HG03432 (cell line): ENCODE data around the gene CTSW.
A peak's percentile ranks its signal among the peaks of the same experiment; 100 is the strongest.

Experiments
- ATAC-seq: cut with Tn5 transposase; IDR thresholded peaks from one replicate; pipeline ENCODE4 v1.9.1; 2021; ENCODE audit warnings: mild to moderate bottlenecking, moderate library complexity; ENCODE audit not compliant: unreplicated experiment

The CTSW gene

GRCh38 chr11:65855927-65856363 lies 23.7 kb upstream of the CTSW start:
- no peak for ATAC-seq

- peak; percentile 33 for ATAC-seq
These were observed 22.7 kb upstream of the CTSW start for GRCh38 chr11:65856689-65857499.

GRCh38 chr11:65857500-65857852 lies 22.2 kb upstream of the CTSW start:
- peak; percentile 4 for ATAC-seq

GRCh38 chr11:65857853-65858680 lies 21.6 kb upstream of the CTSW start, which contains the start of gene CFL1:
TSS of gene CFL1 (minus strand) at chr11:65858180. CDS start at chr11:65858099, 81 bp downstream.
- peak; percentile 51 for ATAC-seq

GRCh38 chr11:65858681-65859087 lies 21.0 kb upstream of the CTSW start:
- ATAC-seq: no peak

GRCh38 chr11:65859095-65859811 lies 20.4 kb upstream of the CTSW start:
- ATAC-seq: peak; percentile 56

GRCh38 chr11:65859812-65860277 lies 19.8 kb upstream of the CTSW start:
- no peak for ATAC-seq

GRCh38 chr11:65860278-65861164 lies 19.1 kb upstream of the CTSW start, which contains the start of gene MUS81:
TSS of gene MUS81 (plus strand) at chr11:65860433. CDS start at chr11:65860754, 321 bp downstream.
- ATAC-seq: peak; percentile 35

- no peak for ATAC-seq
These were observed 18.5 kb upstream of the CTSW start for GRCh38 chr11:65861165-65861505.

GRCh38 chr11:65861533-65862183 lies 18.0 kb upstream of the CTSW start:
- ATAC-seq: no peak

GRCh38 chr11:65862191-65862735 lies 17.4 kb upstream of the CTSW start:
- no peak for ATAC-seq

- ATAC-seq: no peak
These were observed 16.4 kb upstream of the CTSW start for GRCh38 chr11:65862941-65863888.

- ATAC-seq: no peak
These were observed 15.5 kb upstream of the CTSW start for GRCh38 chr11:65863889-65864705.

GRCh38 chr11:65864706-65865471 lies 14.7 kb upstream of the CTSW start:
- ATAC-seq: no peak

GRCh38 chr11:65865550-65866172 lies 14.0 kb upstream of the CTSW start:
- ATAC-seq: no peak
